SK-N-SH treated with all-trans-retinoic acid at 6 μM for 48 hours (cell line): ENCODE data around the gene ZSWIM5.
"Not testable (repeated sequence)": the region's sequence is repeated elsewhere in the genome, so short reads cannot be mapped to it uniquely, and the experiment has no call there.

Source experiments
- ATAC-seq: fragments of 200-7000 bp; cut with Tn5 transposase; 3 replicates; pipeline ENCODE4 v1.9.1; 2020; ENCODE audit warnings: mild to moderate bottlenecking, moderate library complexity
- ARNTL ChIP-seq: fragments of 450-650 bp; formaldehyde crosslinking; IDR thresholded peaks from 2 replicates; pipeline ENCODE4 v1.5.0; 2020; ENCODE audit warnings: low read depth, mild to moderate bottlenecking, moderate library complexity, borderline replicate concordance
- BACH2 ChIP-seq: fragments of 250-450 bp; sonication (Bioruptor Pico); IDR thresholded peaks from 2 replicates; pipeline ENCODE4 v1.9.0; 2021; ENCODE audit warnings: mild to moderate bottlenecking, borderline replicate concordance
- CSDC2 ChIP-seq: fragments of 250-450 bp; sonication (Bioruptor Pico); IDR thresholded peaks from 2 replicates; pipeline ENCODE4 v1.5.0; 2020; ENCODE audit warnings: mild to moderate bottlenecking, moderate library complexity
- ESRRG ChIP-seq: fragments of 250-450 bp; sonication (Bioruptor Pico); IDR thresholded peaks from 2 replicates; pipeline ENCODE4 v1.6.1; 2021; ENCODE audit warnings: mild to moderate bottlenecking
- GLIS3 ChIP-seq: fragments of 250-450 bp; sonication (Bioruptor Pico); IDR thresholded peaks from 2 replicates; pipeline ENCODE4 v1.5.0; 2020; ENCODE audit warnings: mild to moderate bottlenecking, moderate library complexity
- ISL1 ChIP-seq: fragments of 250-450 bp; sonication (Bioruptor Pico); IDR thresholded peaks from 2 replicates; pipeline ENCODE4 v2.1.2; 2022; ENCODE audit warnings: mild to moderate bottlenecking, moderate library complexity
- OSR1 ChIP-seq: fragments of 250-450 bp; sonication (Bioruptor Pico); IDR thresholded peaks from 2 replicates; pipeline ENCODE4 v1.8.0; 2022; ENCODE audit warnings: moderate library complexity, mild to moderate bottlenecking, inconsistent platforms
- PPARA ChIP-seq: fragments of 250-450 bp; sonication (Bioruptor Pico); IDR thresholded peaks from 2 replicates; pipeline ENCODE4 v1.5.0; 2020; ENCODE audit warnings: mild to moderate bottlenecking, borderline replicate concordance
- RARB ChIP-seq: fragments of 250-450 bp; sonication (Bioruptor Pico); IDR thresholded peaks from 2 replicates; pipeline ENCODE4 v1.8.0; 2021; ENCODE audit warnings: mild to moderate bottlenecking, moderate library complexity
- SNAI2 ChIP-seq: fragments of 250-450 bp; sonication (Bioruptor Pico); IDR thresholded peaks from 2 replicates; pipeline ENCODE4 v1.5.0; 2020; ENCODE audit warnings: mild to moderate bottlenecking, moderate library complexity
- TCF4 ChIP-seq: fragments of 250-450 bp; sonication (Bioruptor Pico); IDR thresholded peaks from 2 replicates; pipeline ENCODE4 v1.8.0; 2021; ENCODE audit warnings: mild to moderate bottlenecking, moderate library complexity, borderline replicate concordance
- TOX ChIP-seq: fragments of 250-450 bp; sonication (Bioruptor Pico); IDR thresholded peaks from 2 replicates; pipeline ENCODE4 v1.8.0; 2021; ENCODE audit warnings: mild to moderate bottlenecking, moderate library complexity, borderline replicate concordance
- ZC3H10 ChIP-seq: fragments of 250-450 bp; sonication (Bioruptor Pico); IDR thresholded peaks from 2 replicates; pipeline ENCODE4 v1.5.1; 2021; ENCODE audit warnings: mild to moderate bottlenecking, moderate library complexity
- ZFP3 ChIP-seq: fragments of 250-450 bp; sonication (Bioruptor Pico); IDR thresholded peaks from 2 replicates; pipeline ENCODE4 v1.5.0; 2020; ENCODE audit warnings: mild to moderate bottlenecking, moderate library complexity
- ZFP30 ChIP-seq: fragments of 450-650 bp; formaldehyde crosslinking; IDR thresholded peaks from 2 replicates; pipeline ENCODE4 v1.5.0; 2022; ENCODE audit warnings: mild to moderate bottlenecking, moderate library complexity
- ZNF565 ChIP-seq: fragments of 450-650 bp; formaldehyde crosslinking; conservative IDR thresholded peaks from 2 replicates; pipeline ENCODE4 v1.5.0; 2020; ENCODE audit warnings: low read depth, mild to moderate bottlenecking, moderate library complexity
- ZNF70 ChIP-seq: fragments of 450-650 bp; formaldehyde crosslinking; IDR thresholded peaks from 2 replicates; pipeline ENCODE4 v1.5.0; 2020; ENCODE audit warnings: mild to moderate bottlenecking, moderate library complexity
- ZNF8 ChIP-seq: fragments of 450-650 bp; formaldehyde crosslinking; IDR thresholded peaks from 2 replicates; pipeline ENCODE4 v1.5.0; 2020; ENCODE audit warnings: mild to moderate bottlenecking, moderate library complexity
- TF ChIP-seq, protein P1 (sequence below): fragments of 250-450 bp; sonication (Bioruptor Pico); IDR thresholded peaks from 2 replicates; pipeline ENCODE4 v1.5.1; 2020; ENCODE audit warnings: low read depth, mild to moderate bottlenecking, moderate library complexity
- TF ChIP-seq, protein P2 (sequence below): fragments of 250-450 bp; sonication (Bioruptor Pico); IDR thresholded peaks from 2 replicates; pipeline ENCODE4 v1.8.0; 2020; ENCODE audit warnings: mild to moderate bottlenecking, moderate library complexity, borderline replicate concordance
- TF ChIP-seq, protein P3 (sequence below): fragments of 250-450 bp; sonication (Bioruptor Pico); IDR thresholded peaks from 2 replicates; pipeline ENCODE4 v1.5.1; 2021; ENCODE audit warnings: mild to moderate bottlenecking, moderate library complexity
- TF ChIP-seq, protein P4 (sequence below): fragments of 250-450 bp; sonication (Bioruptor Pico); IDR thresholded peaks from 2 replicates; pipeline ENCODE4 v1.5.0; 2020; ENCODE audit warnings: mild to moderate bottlenecking, moderate library complexity

ZSWIM5 gene

GRCh38 chr1:45004281-45004920, 202.0 kb downstream of the ZSWIM5 start (continued):
- TF ChIP-seq PPARA (CRISPR knock-in tag) (no peak), ZFP3 (CRISPR knock-in tag) (no peak), OSR1 (no peak), ZNF70 (CRISPR knock-in tag) (no peak)

DNA sequence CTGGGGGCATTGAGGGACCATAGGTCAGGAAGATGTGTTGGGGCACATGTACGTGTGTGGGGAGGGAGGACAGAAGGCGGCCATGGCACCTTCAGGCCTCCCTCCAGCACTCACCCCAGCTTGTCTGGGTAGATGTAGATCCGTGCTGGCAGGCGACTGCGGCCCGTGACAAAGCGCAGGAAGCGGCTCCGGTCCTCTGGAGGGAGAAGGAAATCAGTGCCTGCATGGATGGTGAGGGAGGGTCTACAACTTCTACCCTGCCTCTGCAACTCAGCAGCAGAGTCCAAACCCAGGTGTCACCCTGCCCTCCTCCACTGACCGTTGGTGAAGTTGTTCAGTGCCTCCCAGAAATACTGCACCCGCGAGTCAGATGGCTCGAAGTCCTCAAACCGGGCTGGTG, 202.7 kb downstream of the ZSWIM5 start:
- no peak for ATAC-seq
- TF ChIP-seq ZFP3 (CRISPR knock-in tag): no peak
- TF ChIP-seq BACH2 (CRISPR knock-in tag): no peak
- TF ChIP-seq, protein P1, sequence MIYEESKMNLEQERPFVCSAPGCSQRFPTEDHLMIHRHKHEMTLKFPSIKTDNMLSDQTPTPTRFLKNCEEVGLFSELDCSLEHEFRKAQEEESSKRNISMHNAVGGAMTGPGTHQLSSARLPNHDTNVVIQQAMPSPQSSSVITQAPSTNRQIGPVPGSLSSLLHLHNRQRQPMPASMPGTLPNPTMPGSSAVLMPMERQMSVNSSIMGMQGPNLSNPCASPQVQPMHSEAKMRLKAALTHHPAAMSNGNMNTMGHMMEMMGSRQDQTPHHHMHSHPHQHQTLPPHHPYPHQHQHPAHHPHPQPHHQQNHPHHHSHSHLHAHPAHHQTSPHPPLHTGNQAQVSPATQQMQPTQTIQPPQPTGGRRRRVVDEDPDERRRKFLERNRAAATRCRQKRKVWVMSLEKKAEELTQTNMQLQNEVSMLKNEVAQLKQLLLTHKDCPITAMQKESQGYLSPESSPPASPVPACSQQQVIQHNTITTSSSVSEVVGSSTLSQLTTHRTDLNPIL (CRISPR knock-in tag): no peak
- no peak for TF ChIP-seq ZNF565 (CRISPR knock-in tag)
- TF ChIP-seq SNAI2 (CRISPR knock-in tag): no peak
- no peak for TF ChIP-seq RARB (CRISPR knock-in tag)
- TF ChIP-seq ZC3H10 (CRISPR knock-in tag): no peak
- TF ChIP-seq, protein P2, sequence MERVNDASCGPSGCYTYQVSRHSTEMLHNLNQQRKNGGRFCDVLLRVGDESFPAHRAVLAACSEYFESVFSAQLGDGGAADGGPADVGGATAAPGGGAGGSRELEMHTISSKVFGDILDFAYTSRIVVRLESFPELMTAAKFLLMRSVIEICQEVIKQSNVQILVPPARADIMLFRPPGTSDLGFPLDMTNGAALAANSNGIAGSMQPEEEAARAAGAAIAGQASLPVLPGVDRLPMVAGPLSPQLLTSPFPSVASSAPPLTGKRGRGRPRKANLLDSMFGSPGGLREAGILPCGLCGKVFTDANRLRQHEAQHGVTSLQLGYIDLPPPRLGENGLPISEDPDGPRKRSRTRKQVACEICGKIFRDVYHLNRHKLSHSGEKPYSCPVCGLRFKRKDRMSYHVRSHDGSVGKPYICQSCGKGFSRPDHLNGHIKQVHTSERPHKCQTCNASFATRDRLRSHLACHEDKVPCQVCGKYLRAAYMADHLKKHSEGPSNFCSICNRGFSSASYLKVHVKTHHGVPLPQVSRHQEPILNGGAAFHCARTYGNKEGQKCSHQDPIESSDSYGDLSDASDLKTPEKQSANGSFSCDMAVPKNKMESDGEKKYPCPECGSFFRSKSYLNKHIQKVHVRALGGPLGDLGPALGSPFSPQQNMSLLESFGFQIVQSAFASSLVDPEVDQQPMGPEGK (CRISPR knock-in tag): no peak
- TF ChIP-seq GLIS3 (CRISPR knock-in tag): no peak
- TF ChIP-seq ESRRG (CRISPR knock-in tag): no peak
- TF ChIP-seq ISL1 (CRISPR knock-in tag): no peak
- TF ChIP-seq CSDC2 (CRISPR knock-in tag): no peak
- TF ChIP-seq, protein P3, sequence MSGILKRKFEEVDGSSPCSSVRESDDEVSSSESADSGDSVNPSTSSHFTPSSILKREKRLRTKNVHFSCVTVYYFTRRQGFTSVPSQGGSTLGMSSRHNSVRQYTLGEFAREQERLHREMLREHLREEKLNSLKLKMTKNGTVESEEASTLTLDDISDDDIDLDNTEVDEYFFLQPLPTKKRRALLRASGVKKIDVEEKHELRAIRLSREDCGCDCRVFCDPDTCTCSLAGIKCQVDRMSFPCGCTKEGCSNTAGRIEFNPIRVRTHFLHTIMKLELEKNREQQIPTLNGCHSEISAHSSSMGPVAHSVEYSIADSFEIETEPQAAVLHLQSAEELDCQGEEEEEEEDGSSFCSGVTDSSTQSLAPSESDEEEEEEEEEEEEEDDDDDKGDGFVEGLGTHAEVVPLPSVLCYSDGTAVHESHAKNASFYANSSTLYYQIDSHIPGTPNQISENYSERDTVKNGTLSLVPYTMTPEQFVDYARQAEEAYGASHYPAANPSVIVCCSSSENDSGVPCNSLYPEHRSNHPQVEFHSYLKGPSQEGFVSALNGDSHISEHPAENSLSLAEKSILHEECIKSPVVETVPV (CRISPR knock-in tag): no peak
- TF ChIP-seq TCF4 (CRISPR knock-in tag): no peak
- no peak for TF ChIP-seq ZNF8
- no peak for TF ChIP-seq PPARA (CRISPR knock-in tag)
- TF ChIP-seq OSR1: no peak
- TF ChIP-seq, all 23 proteins: peak for 0

DNA sequence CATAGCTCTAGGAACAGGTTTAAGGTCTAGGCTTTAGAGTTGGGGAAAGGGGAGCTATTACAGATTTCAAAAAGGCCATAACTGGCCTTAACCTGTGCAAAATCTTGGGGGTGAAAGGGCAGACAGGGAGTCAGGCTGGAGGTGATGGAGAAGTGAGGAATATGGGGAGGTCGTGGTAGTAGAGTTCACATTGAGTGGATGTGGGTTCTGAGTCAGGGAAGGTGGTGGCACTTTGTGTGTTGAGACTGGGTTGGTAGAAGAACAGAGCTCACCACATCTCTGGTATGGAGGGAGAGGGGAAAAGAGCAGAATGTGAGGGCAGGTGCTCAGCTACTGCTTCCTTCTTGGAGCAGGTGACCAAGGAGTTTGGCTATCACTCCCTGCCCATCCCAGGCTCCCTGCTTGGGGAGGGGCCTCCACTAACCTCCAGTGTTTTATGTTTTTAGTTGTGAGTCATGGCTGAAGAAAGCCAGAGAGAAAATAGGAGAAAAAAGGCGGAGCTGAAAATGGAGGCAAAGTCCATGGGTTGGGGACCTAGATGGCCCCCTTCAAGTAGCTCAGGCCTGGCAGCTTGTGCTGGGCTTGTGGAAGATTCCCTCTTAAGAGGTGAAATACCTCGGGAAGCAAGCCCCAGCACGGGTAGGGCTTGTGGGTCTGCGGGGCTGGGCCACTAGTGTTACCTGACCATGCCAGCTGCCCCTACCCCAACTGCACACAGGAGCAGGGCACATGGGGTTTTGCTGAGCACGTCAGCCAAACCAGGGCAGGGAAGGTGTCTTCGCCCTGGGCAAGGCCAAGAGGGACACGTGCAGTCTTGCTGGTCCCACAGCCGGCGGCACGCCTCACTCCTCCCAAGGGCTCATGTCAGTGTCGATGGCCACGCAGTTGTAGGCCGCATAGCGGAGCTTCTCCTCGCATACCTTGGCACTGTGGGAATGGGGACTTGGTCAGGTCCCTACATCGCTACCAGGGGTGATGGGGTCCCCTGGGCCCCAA, 203.5 kb downstream of the ZSWIM5 start:
- TF ChIP-seq TCF4 (CRISPR knock-in tag) (no peak), OSR1 (no peak), SNAI2 (CRISPR knock-in tag) (no peak), ESRRG (CRISPR knock-in tag) (no peak), CSDC2 (CRISPR knock-in tag) (no peak), PPARA (CRISPR knock-in tag) (no peak), ZNF70 (CRISPR knock-in tag) (no peak), RARB (CRISPR knock-in tag) (no peak), ISL1 (CRISPR knock-in tag) (no peak), ZFP3 (CRISPR knock-in tag) (no peak), TOX (CRISPR knock-in tag) (no peak), ARNTL (CRISPR knock-in tag) (no peak), ZFP30 (CRISPR knock-in tag) (no peak), ZNF565 (CRISPR knock-in tag) (no peak), BACH2 (CRISPR knock-in tag) (no peak), ZNF8 (no peak)
- TF ChIP-seq, protein P4, sequence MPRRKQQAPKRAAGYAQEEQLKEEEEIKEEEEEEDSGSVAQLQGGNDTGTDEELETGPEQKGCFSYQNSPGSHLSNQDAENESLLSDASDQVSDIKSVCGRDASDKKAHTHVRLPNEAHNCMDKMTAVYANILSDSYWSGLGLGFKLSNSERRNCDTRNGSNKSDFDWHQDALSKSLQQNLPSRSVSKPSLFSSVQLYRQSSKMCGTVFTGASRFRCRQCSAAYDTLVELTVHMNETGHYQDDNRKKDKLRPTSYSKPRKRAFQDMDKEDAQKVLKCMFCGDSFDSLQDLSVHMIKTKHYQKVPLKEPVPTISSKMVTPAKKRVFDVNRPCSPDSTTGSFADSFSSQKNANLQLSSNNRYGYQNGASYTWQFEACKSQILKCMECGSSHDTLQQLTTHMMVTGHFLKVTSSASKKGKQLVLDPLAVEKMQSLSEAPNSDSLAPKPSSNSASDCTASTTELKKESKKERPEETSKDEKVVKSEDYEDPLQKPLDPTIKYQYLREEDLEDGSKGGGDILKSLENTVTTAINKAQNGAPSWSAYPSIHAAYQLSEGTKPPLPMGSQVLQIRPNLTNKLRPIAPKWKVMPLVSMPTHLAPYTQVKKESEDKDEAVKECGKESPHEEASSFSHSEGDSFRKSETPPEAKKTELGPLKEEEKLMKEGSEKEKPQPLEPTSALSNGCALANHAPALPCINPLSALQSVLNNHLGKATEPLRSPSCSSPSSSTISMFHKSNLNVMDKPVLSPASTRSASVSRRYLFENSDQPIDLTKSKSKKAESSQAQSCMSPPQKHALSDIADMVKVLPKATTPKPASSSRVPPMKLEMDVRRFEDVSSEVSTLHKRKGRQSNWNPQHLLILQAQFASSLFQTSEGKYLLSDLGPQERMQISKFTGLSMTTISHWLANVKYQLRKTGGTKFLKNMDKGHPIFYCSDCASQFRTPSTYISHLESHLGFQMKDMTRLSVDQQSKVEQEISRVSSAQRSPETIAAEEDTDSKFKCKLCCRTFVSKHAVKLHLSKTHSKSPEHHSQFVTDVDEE: no peak
- TF ChIP-seq, protein P3 (CRISPR knock-in tag): no peak
- TF ChIP-seq, protein P1 (CRISPR knock-in tag): no peak
- TF ChIP-seq, all 23 proteins: peak for 0
- ATAC-seq: no peak

DNA sequence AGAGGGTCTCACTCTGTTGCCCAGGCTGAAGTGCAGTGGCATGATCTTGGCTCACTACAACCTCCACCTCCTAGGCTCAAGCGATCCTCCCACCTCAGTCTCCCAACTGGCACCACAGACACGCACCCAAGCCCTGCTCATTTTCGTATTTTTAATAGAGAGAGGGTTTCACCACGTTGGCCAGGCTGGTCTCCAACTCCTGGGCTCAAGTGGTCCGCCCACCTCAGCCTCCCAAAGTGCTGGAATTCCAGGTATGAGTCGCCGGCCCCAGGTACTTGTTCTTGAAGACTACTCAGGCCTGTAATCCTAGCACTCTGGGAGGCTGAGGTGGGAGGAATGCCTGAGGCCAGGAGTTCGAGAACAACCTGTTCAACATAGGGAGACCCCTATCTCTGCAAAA, 204.8 kb downstream of the ZSWIM5 start:
- not testable (repeated sequence) for ATAC-seq
